A549 (cell line): ENCODE measurements around the gene B3GNT4. TPM values are rescaled to one million over a fixed set of nuclear protein-coding genes. Genes with fewer than 3 reads are reported as not detected.

Source experiments
- ATAC-seq, 2 experiments: fragments of 200-7000 bp in 1 of 2; fragments of >200 bp in 1 of 2; cut with Nextera tagmentation in 1 of 2; cut with Tn5 transposase in 1 of 2; 3 replicates each; pipeline versions ENCODE4 v1.8.0 to v1.9.1; 2018 to 2020; ENCODE audit warnings: mild to moderate bottlenecking in 1 of 2, moderate library complexity in 1 of 2
- CTCF ChIA-PET: fragments of 300-600 bp; sonication (Branson Sonifier 250); formaldehyde crosslinking; extraction: SDS; loops from one replicate; lab custom pipeline; 2021; ENCODE audit warnings: antibody characterized with exemption, inconsistent platforms; lab: Yijun Ruan, JAX
- POLR2A ChIA-PET: fragments of 350-600 bp; formaldehyde crosslinking; extraction: SDS; loops from one replicate; lab custom pipeline; 2021; ENCODE audit warnings: antibody characterized with exemption, inconsistent platforms; lab: Yijun Ruan, JAX
- DNase-seq, 2 experiments: peaks; one replicate each; pipeline versions ENCODE4 v3.0.0 to v3.0.0-alpha.2; 2011 to 2016; ENCODE audit warnings: low read depth in 1 of 2, low spot score in 1 of 2
- FAIRE-seq: peaks from 2 replicates; lab custom pipeline; 2011; peaks lifted over from hg19 to GRCh38; lab: Jason Lieb, UNC
- H3K27ac ChIP-seq, 2 experiments: fragments of >200 bp; sonication (Bioruptor Twin); formaldehyde crosslinking; 3 replicates each; pipeline ENCODE4 v1.5.1; 2016 to 2017
- H3K4me1 ChIP-seq: fragments of >200 bp; sonication (Bioruptor Twin); formaldehyde crosslinking; 3 replicates; pipeline ENCODE4 v1.6.1; 2016
- H3K4me2 ChIP-seq: fragments of >200 bp; sonication (Bioruptor Twin); formaldehyde crosslinking; 3 replicates; pipeline ENCODE4 v1.6.1; 2016
- H3K4me3 ChIP-seq: fragments of >200 bp; sonication (Bioruptor Twin); formaldehyde crosslinking; 3 replicates; pipeline ENCODE4 v1.5.1; 2016
- H3K9me3 ChIP-seq: fragments of >200 bp; sonication (Bioruptor Twin); formaldehyde crosslinking; 3 replicates; pipeline ENCODE4 v1.6.1; 2016
- CBX2 ChIP-seq: fragments of 200-600 bp; sonication (generic); IDR thresholded peaks from 2 replicates; pipeline ENCODE4 v1.6.1; 2016; ENCODE audit warnings: low read depth, mild to moderate bottlenecking, borderline replicate concordance
- CBX8 ChIP-seq: fragments of 200-600 bp; sonication (generic); IDR thresholded peaks from 2 replicates; pipeline ENCODE4 v1.6.1; 2016
- CEBPB ChIP-seq, 2 experiments: fragments of >200 bp in 1 of 2; sonication (Bioruptor Twin) in 1 of 2; formaldehyde crosslinking in 1 of 2; IDR thresholded peaks; 2 replicates each; pipeline ENCODE4 v1.6.1; 2012 to 2016
- CHD2 ChIP-seq: fragments of 150-350 bp; IDR thresholded peaks from 2 replicates; pipeline ENCODE4 v1.6.1; 2014; ENCODE audit warnings: low read length; ENCODE audit not compliant: partially characterized antibody
- EHF ChIP-seq: fragments of 250-450 bp; sonication (Bioruptor Pico); IDR thresholded peaks from 2 replicates; pipeline ENCODE4 v1.5.0; 2020; ENCODE audit warnings: mild to moderate bottlenecking
- EHMT2 ChIP-seq: fragments of 200-600 bp; sonication (generic); IDR thresholded peaks from 2 replicates; pipeline ENCODE4 v1.6.1; 2016; ENCODE audit warnings: antibody characterized with exemption, low read depth, mild to moderate bottlenecking, moderate library complexity
- FOSB ChIP-seq: fragments of 250-450 bp; sonication (Bioruptor Pico); IDR thresholded peaks from 2 replicates; pipeline ENCODE4 v1.5.0; 2020; ENCODE audit warnings: mild to moderate bottlenecking, moderate library complexity
- HDAC2 ChIP-seq: fragments of 200-600 bp; sonication (generic); IDR thresholded peaks from 2 replicates; pipeline ENCODE4 v1.6.1; 2016
- HOXB13 ChIP-seq: fragments of 250-450 bp; sonication (Bioruptor Pico); IDR thresholded peaks from 2 replicates; pipeline ENCODE4 v1.5.0; 2020; ENCODE audit warnings: low read depth, mild to moderate bottlenecking, moderate library complexity
- JUN ChIP-seq, 2 experiments: fragments of >200 bp; sonication (Bioruptor Twin); formaldehyde crosslinking; IDR thresholded peaks; 2 replicates in 1 of 2; 3 replicates in 1 of 2; pipeline ENCODE4 v1.6.1; 2016 to 2017
- JUNB ChIP-seq: fragments of >200 bp; sonication (Bioruptor Twin); formaldehyde crosslinking; IDR thresholded peaks from 2 replicates; pipeline ENCODE4 v1.6.1; 2016
- MAFK ChIP-seq: fragments of 450-650 bp; IDR thresholded peaks from 2 replicates; pipeline ENCODE4 v1.6.1; 2014; ENCODE audit not compliant: partially characterized antibody
- MAZ ChIP-seq: fragments of 150-350 bp; IDR thresholded peaks from 2 replicates; pipeline ENCODE4 v1.6.1; 2014; ENCODE audit warnings: antibody characterized with exemption, low read depth, low read length, borderline replicate concordance
- MYC ChIP-seq: IDR thresholded peaks from 2 replicates; pipeline ENCODE4 v1.6.1; 2012; ENCODE audit warnings: mild to moderate bottlenecking, inconsistent platforms, low read length, improper control_type of control experiment, borderline replicate concordance
- NFE2L2 ChIP-seq: fragments of 150-350 bp; conservative IDR thresholded peaks from 2 replicates; pipeline ENCODE4 v1.6.1; 2014; ENCODE audit warnings: low read length
- NPAS2 ChIP-seq: fragments of 250-450 bp; sonication (Bioruptor Pico); IDR thresholded peaks from 2 replicates; pipeline ENCODE4 v1.8.0; 2022; ENCODE audit warnings: mild to moderate bottlenecking, moderate library complexity, borderline replicate concordance
- NR3C1 ChIP-seq: fragments of >200 bp; sonication (Bioruptor Twin); formaldehyde crosslinking; IDR thresholded peaks from 3 replicates; pipeline ENCODE4 v1.6.1; 2017
- PHF8 ChIP-seq: fragments of 200-600 bp; sonication (generic); IDR thresholded peaks from 2 replicates; pipeline ENCODE4 v1.6.1; 2016; ENCODE audit warnings: low read depth, mild to moderate bottlenecking, antibody characterized with exemption, moderate library complexity, borderline replicate concordance
- RCOR1 ChIP-seq: fragments of 150-350 bp; IDR thresholded peaks from 2 replicates; pipeline ENCODE4 v1.6.1; 2014; ENCODE audit warnings: antibody characterized with exemption, low read length, low read depth
- RNF2 ChIP-seq: fragments of 200-600 bp; sonication (generic); IDR thresholded peaks from 2 replicates; pipeline ENCODE4 v1.6.1; 2016; ENCODE audit warnings: low read depth, mild to moderate bottlenecking, antibody characterized with exemption, moderate library complexity, borderline replicate concordance
- SMC3 ChIP-seq: fragments of >200 bp; sonication (Bioruptor Twin); formaldehyde crosslinking; IDR thresholded peaks from 3 replicates; pipeline ENCODE4 v1.6.1; 2018; ENCODE audit warnings: inconsistent platforms
- SREBF2 ChIP-seq: fragments of 450-650 bp; IDR thresholded peaks from 2 replicates; pipeline ENCODE4 v1.6.1; 2014; ENCODE audit warnings: mild to moderate bottlenecking, moderate library complexity
- TP53 ChIP-seq: fragments of 250-450 bp; sonication (Bioruptor Pico); IDR thresholded peaks from 2 replicates; pipeline ENCODE4 v1.5.0; 2021; ENCODE audit warnings: mild to moderate bottlenecking, moderate library complexity
- USF2 ChIP-seq: fragments of 450-650 bp; IDR thresholded peaks from 2 replicates; pipeline ENCODE4 v1.6.1; 2014; ENCODE audit warnings: antibody characterized with exemption
- ZFP36 ChIP-seq: fragments of 450-650 bp; IDR thresholded peaks from 2 replicates; pipeline ENCODE4 v1.6.1; 2014; ENCODE audit warnings: borderline replicate concordance; ENCODE audit not compliant: partially characterized antibody
- WGBS: methylation state at CpG from one replicate; pipeline ENCODE4 v1.1.6; 2017; ENCODE audit errors: missing lambda C conversion rate; 5-methylcytosine and 5-hydroxymethylcytosine counted together
- polyA plus RNA-seq, 4 experiments: library from polyadenylated mRNA; depleted of rRNA in 3 of 4; stranded (reverse); fragments of >200 nt; fragmentation: RNase III in 1 of 4; extraction: RNeasy Plus Mini Kit Qiagen cat#74134 plus additional on column Dnase treatment in 1 of 4; gene quantifications; 2 replicates in 3 of 4; 3 replicates in 1 of 4; pipeline ENCODE4 v1.2.3, GENCODE V29; 2011 to 2017
- TF ChIP-seq, protein P1 (sequence below): fragments of >200 bp; sonication (Bioruptor Twin); formaldehyde crosslinking; IDR thresholded peaks from 3 replicates; pipeline ENCODE4 v1.6.1; 2016
- TF ChIP-seq, protein P2 (sequence below): IDR thresholded peaks from 2 replicates; pipeline ENCODE4 v1.6.1; 2012
- TF ChIP-seq, protein P3 (sequence below): fragments of 250-450 bp; sonication (Bioruptor Pico); IDR thresholded peaks from 2 replicates; pipeline ENCODE4 v1.5.0; 2020; ENCODE audit warnings: low read depth, mild to moderate bottlenecking, moderate library complexity

B3GNT4 gene
- polyA plus RNA-seq, 2 of the 4 experiments (the other 2 are of a cell fraction): 0.74 to 1.2 TPM

- ChIA-PET POLR2A (no interaction called here), CTCF (interaction anchor here (1.2 kb wide), 2 partner anchors 23 to 38 kb away, joined by 3 to 4 read pairs; no protein-coding TSS in a partner anchor)
- H3K27ac ChIP-seq: no peak overlapping the region
- FAIRE-seq (no peak), ATAC-seq (no peak), DNase-seq (no peak)
- H3K9me3 ChIP-seq: no peaks in the 10 kb centered on the region
- H3K4me3 ChIP-seq: no peak overlapping the region
- TF ChIP-seq, protein P1, sequence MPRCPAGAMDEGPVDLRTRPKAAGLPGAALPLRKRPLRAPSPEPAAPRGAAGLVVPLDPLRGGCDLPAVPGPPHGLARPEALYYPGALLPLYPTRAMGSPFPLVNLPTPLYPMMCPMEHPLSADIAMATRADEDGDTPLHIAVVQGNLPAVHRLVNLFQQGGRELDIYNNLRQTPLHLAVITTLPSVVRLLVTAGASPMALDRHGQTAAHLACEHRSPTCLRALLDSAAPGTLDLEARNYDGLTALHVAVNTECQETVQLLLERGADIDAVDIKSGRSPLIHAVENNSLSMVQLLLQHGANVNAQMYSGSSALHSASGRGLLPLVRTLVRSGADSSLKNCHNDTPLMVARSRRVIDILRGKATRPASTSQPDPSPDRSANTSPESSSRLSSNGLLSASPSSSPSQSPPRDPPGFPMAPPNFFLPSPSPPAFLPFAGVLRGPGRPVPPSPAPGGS: no peak
- TF ChIP-seq HOXB13: no peak
- TF ChIP-seq CHD2: no peak
- TF ChIP-seq CEBPB (IDR thresholded peaks at IDR 0.05): no peak
- no peak for TF ChIP-seq SREBF2
- no peak for TF ChIP-seq EHF (CRISPR knock-in tag)
- no peak for TF ChIP-seq NR3C1
- no peak for TF ChIP-seq CBX8
- WGBS: 63% methylated on average over 8 of the region's 8 CpGs
- no peaks in the 10 kb centered on the region for H3K4me1 ChIP-seq
- no peak overlapping the region for H3K4me2 ChIP-seq
Observed at GRCh38 chr12:122161682-122162081, 41.8 kb upstream of the B3GNT4 start.

DNA sequence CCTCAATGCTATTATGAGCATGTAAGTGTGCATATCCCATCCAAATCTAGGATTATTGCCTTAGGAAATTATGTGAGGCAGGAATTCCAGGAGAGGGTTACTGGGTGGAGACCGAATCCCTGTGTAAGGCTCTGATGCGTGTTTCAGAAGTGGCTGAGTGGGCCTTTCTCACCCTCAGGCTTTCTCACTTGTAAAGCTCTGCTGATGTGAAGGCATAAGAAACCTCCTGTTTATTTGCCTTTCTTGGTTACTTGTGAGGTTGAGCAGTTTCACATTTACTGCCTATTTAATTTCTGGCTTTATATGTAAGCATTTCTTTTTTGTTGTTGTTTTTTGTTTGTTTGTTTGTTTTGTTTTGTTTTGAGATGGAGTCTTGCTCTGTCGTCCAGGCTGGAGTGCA lies 40.5 kb upstream of the B3GNT4 start:
- DNase-seq (no peak), ATAC-seq (no peak), FAIRE-seq (no peak)
- Histone ChIP-seq H3K27ac (no peak overlapping the region), H3K4me1 (no peaks in the 10 kb centered on the region), H3K4me2 (no peak overlapping the region), H3K9me3 (no peaks in the 10 kb centered on the region), H3K4me3 (no peak overlapping the region)
- POLR2A ChIA-PET: no interaction called here
- CTCF ChIA-PET: interaction anchor here (0.6 to 1.2 kb wide), 2 partner anchors 24 to 253 kb away, joined by 3 to 4 read pairs; no protein-coding TSS in a partner anchor
- WGBS: 65% methylated on average over 3 of the region's 3 CpGs
- no peak for TF ChIP-seq MAZ
- TF ChIP-seq RNF2: no peak
- no peak for TF ChIP-seq NFE2L2
- TF ChIP-seq SMC3: no peak
- no peak for TF ChIP-seq USF2
- TF ChIP-seq JUNB: no peak
- no peak for TF ChIP-seq HDAC2
- TF ChIP-seq FOSB (CRISPR knock-in tag): no peak
- no peak for TF ChIP-seq PHF8
- TF ChIP-seq NPAS2: no peak
- TF ChIP-seq MAFK: no peak
- no peak for TF ChIP-seq MYC
- no peak for TF ChIP-seq JUN (IDR thresholded peaks at IDR 0.05)
- no peak for TF ChIP-seq RCOR1
- no peak for TF ChIP-seq CBX2
- TF ChIP-seq, protein P2, sequence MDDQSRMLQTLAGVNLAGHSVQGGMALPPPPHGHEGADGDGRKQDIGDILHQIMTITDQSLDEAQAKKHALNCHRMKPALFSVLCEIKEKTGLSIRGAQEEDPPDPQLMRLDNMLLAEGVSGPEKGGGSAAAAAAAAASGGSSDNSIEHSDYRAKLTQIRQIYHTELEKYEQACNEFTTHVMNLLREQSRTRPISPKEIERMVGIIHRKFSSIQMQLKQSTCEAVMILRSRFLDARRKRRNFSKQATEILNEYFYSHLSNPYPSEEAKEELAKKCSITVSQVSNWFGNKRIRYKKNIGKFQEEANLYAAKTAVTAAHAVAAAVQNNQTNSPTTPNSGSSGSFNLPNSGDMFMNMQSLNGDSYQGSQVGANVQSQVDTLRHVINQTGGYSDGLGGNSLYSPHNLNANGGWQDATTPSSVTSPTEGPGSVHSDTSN: no peak
- no peak for TF ChIP-seq ZFP36
- TF ChIP-seq, protein P3, sequence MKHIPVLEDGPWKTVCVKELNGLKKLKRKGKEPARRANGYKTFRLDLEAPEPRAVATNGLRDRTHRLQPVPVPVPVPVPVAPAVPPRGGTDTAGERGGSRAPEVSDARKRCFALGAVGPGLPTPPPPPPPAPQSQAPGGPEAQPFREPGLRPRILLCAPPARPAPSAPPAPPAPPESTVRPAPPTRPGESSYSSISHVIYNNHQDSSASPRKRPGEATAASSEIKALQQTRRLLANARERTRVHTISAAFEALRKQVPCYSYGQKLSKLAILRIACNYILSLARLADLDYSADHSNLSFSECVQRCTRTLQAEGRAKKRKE (CRISPR knock-in tag): no peak
- TF ChIP-seq TP53 (CRISPR knock-in tag): no peak
- TF ChIP-seq EHMT2: no peak
